Bronchial epithelial cell (primary cell): ENCODE measurements around the gene ILK. TPM values are rescaled to one million over a fixed set of nuclear protein-coding genes. Genes with fewer than 3 reads are reported as not detected.

Source experiments
- DNase-seq: peaks from one replicate; pipeline ENCODE4 v3.0.0-alpha.2; 2010; ENCODE audit warnings: low read depth
- FAIRE-seq: peaks from 2 replicates; lab custom pipeline; 2011; peaks lifted over from hg19 to GRCh38; lab: Jason Lieb, UNC
- H3K27me3 ChIP-seq: 2 replicates; pipeline ENCODE4 v1.5.1; 2011; ENCODE audit warnings: low read length; ENCODE audit not compliant: control insufficient read depth, insufficient read depth
- H3K36me3 ChIP-seq: 2 replicates; pipeline ENCODE4 v1.5.1; 2011; ENCODE audit warnings: low read length; ENCODE audit not compliant: control insufficient read depth, insufficient read depth
- H3K4me3 ChIP-seq: 2 replicates; pipeline ENCODE4 v1.5.1; 2011; ENCODE audit warnings: mild to moderate bottlenecking, low read depth, low read length, control low read depth
- CTCF ChIP-seq: IDR thresholded peaks from 2 replicates; pipeline ENCODE4 v1.5.1; 2011; ENCODE audit warnings: mild to moderate bottlenecking, moderate library complexity, low read length, control low read depth, inconsistent platforms; ENCODE audit not compliant: insufficient read depth, severe bottlenecking
- total RNA-seq: library from RNA; depleted of rRNA; stranded (reverse); fragments of >200 nt; gene quantifications from 2 replicates; pipeline ENCODE4 v1.2.1, GENCODE V29; 2014

The ILK gene
- total RNA-seq, 1 donor from 2014 or later, result 70.3 TPM

DNA sequence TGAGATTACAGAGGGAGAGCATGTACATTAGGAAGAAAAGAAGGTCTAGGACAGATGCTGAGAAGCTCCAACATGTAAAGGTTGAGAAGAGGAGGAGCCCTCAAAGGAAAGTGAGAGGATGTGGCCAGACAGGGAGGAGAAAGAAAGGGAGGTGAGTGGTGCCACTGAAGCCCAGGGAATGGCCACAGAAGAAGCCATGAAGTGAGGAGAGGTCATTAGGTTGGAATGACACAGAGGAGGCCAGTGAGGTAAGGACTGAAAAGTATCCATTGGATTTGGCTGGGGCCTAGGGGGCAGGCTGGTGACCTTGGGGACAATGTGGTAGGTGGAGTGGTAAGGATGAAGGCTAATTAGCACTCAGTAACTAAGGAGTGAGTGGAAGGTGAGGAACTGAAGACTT is 55.1 kb downstream of the ILK start:
- Histone ChIP-seq H3K36me3 (no peaks in the 10 kb centered on the region), H3K27me3 (peaks cover 17% of the 10 kb centered on the region), H3K4me3 (no peak overlapping the region)
- DNase-seq (no peak), FAIRE-seq (no peak)
- TF ChIP-seq CTCF, result no peak

Other genes with a start within 250 kb of the ILK start
- gene SMPD1, start 213.3 kb upstream of the ILK start, total RNA-seq, result 1.1 and 3.2 TPM in 2 replicates
- 1.7 and 1.8 TPM in 2 replicates for gene APBB1, start 184.7 kb upstream of the ILK start, total RNA-seq
- gene HPX, start 162.8 kb upstream of the ILK start, total RNA-seq, result 0.26 and 0.51 TPM in 2 replicates
- gene TRIM3, start 129.8 kb upstream of the ILK start, total RNA-seq, result 7.6 and 9.9 TPM in 2 replicates
- 59.3 and 72.7 TPM in 2 replicates for gene ARFIP2, start 122.4 kb upstream of the ILK start, total RNA-seq
- 39.5 and 42.1 TPM in 2 replicates for gene TIMM10B, start 122.3 kb upstream of the ILK start, total RNA-seq
- 4.5 and 8.2 TPM in 2 replicates for gene DNHD1, start 106.5 kb upstream of the ILK start, total RNA-seq
- 10.3 and 10.5 TPM in 2 replicates for gene RRP8, start 158 bp upstream of the ILK start, total RNA-seq
- gene TAF10, start 8.4 kb downstream of the ILK start, total RNA-seq, result 43.2 and 70.2 TPM in 2 replicates
- 23.7 and 40.8 TPM in 2 replicates for gene TPP1, start 15.6 kb downstream of the ILK start, total RNA-seq
- gene DCHS1, start 52.0 kb downstream of the ILK start, total RNA-seq, result 0.26 TPM in 2 replicates
- 44.5 and 63.7 TPM in 2 replicates for gene MRPL17, start 79.6 kb downstream of the ILK start, total RNA-seq
- under 0.01 TPM in 2 replicates for gene OR2AG2, start 168.2 kb downstream of the ILK start, total RNA-seq
- not detected in 2 replicates for gene OR2AG1, start 179.2 kb downstream of the ILK start, total RNA-seq
- under 0.01 and 0.26 TPM in 2 replicates for gene OR6A2, start 195.9 kb downstream of the ILK start, total RNA-seq
- not detected in 2 replicates for gene OR10A5, start 241.9 kb downstream of the ILK start, total RNA-seq